GM08714 (cell line): ENCODE data around the gene C1orf53.

Source experiments
- H3K4me3 ChIP-seq: fragments of 200-500 bp; sonication (Bioruptor generic); 2 replicates; pipeline ENCODE4 v1.5.1; 2014; ENCODE audit warnings: mild to moderate bottlenecking, low read length, inconsistent platforms
- ZNF274 ChIP-seq: IDR thresholded peaks from 2 replicates; pipeline ENCODE4 v1.6.1; 2012; ENCODE audit warnings: mild to moderate bottlenecking, low read depth, low read length

Gene C1orf53

DNA sequence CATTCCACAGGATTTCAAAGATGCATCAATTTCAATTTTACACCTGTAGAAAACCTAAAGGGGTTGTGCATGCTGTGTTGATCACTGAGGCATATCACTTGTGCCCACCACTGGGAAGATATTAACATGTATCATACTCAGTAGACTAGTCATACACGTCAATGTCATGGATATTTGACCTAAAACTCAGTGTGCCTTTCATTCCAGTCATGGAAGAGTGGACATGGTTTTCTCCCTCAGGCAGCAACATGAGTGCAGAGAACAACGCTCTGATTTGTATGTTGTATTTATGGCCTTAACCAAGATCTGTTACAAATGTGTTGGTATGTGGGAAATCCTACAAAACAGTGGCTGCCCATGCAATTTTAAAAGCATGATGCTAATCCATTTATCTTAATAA is 6.1 kb upstream of the C1orf53 start:
- TF ChIP-seq ZNF274, result no peak
- H3K4me3 ChIP-seq, result no peak overlapping the region

DNA sequence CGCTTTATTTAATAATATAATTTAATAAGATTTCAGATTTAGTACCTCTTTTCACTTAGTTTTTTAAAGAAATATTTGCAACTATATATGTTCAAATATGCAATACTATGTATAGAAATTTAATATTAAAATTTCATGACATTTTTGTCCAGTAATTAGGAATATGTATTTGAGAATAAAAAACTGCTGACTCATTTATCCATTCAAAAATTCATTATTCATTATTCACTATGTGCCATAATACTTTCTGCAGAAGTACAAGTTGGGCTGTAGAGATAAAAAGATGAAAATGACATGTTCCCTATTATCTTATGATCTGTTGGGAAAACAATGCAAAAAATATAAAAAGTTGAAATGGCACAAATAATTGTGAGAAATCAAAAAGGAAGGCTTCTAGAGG is 3.4 kb upstream of the C1orf53 start:
- H3K4me3 ChIP-seq, result no peak overlapping the region
- TF ChIP-seq ZNF274, result no peak

DNA sequence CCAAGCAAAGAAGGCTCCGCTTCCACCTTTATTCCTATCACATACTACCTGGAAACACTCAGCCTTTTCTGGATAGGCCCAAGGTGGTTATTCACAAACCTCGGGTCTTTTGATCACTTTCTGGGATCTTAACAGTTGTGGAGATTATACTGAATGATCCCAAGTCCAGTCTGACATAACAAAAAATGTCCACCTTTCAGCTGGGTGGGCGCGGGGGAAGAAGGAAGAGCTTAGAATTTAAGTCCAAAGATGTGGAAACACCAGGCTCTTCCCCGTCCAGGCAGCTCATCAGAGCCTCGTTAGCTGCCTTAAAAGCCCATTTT is 338 bp upstream of the C1orf53 start:
- H3K4me3 ChIP-seq, result peak overlapping the region; percentile 67
- TF ChIP-seq ZNF274, result no peak

DNA sequence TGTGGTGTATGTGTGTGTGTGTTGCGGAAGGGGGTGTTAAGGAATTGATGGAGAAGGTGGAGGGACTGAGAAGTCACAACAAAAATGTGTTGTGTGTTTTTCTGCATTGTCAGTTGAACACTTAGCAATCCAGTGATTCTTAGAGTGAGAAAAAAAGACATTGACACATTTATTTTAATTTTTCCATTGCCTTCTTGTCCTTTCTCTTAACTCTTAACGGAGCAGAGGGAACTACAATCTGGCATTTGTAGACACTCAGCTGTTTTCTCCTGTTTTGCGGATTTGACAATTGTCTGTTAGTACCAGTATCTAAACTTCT is 725 bp downstream of the C1orf53 start:
- H3K4me3 ChIP-seq, result peak overlapping the region; percentile 67

GRCh38 chr1:197904126-197904787 is 1.8 kb downstream of the C1orf53 start:
- H3K4me3 ChIP-seq, result no peak overlapping the region
- no peak for TF ChIP-seq ZNF274

More for the DNA sequence above, 725 bp downstream of the C1orf53 start:
- TF ChIP-seq ZNF274, result no peak

DNA sequence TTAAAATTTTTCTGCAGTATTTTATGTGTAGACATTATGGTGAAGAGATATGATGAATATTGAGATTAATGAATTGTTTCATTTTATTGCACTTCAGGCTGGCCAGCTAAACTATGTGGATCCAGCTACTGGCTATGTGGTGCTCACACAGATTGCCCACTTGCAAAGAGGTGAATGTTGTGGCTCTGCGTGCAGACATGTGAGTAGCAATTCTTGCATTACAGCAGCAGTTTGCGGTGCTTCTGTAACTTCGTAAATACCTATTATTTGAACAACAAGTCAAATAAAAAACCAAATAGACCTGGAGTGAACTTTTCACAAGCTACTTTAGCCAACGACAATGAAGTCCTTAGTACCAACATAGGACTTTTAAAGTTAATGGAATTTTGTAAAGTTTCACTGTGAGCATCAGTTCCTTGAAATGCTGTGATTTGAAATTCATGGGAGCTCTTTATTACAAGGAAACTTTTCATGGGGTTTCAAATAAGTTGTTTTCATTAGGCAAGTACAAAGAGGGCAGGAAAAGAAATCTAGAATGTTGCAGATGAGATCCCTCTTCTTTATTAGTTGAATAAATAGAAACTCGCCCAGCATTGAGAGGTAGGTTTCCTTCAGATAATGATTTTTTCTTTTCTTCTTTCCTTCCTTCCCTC is 3.4 kb downstream of the C1orf53 start:
- no peak overlapping the region for H3K4me3 ChIP-seq
- TF ChIP-seq ZNF274, result no peak

GRCh38 chr1:197907846-197908616 is 5.6 kb downstream of the C1orf53 start:
- H3K4me3 ChIP-seq, result no peak overlapping the region
- no peak for TF ChIP-seq ZNF274

DNA sequence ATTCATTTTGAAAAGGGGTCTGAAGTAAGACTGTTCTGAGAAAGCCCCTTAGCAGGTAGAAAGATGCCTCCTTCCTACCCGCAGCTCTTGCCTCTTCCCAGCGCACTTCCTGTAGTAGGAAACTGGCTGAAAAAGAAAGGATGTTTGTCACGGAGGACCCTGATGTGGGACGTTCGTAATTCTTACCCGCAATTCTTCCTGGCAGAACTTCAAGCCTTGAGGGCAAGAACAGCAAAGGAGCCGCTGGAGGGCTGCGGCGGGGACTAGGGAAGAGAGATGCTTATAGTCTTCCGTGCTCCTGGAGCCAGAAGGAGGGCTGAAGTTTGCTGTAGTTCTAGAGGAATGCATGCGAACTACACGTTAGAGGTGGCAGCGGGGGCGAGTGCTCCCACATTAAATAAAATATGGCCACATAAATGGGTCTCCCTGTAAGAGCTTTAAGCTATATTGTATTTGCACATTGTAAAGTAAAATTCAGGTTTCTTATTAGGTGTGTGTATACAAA is 6.3 kb downstream of the C1orf53 start:
- H3K4me3 ChIP-seq, result no peak overlapping the region

DNA sequence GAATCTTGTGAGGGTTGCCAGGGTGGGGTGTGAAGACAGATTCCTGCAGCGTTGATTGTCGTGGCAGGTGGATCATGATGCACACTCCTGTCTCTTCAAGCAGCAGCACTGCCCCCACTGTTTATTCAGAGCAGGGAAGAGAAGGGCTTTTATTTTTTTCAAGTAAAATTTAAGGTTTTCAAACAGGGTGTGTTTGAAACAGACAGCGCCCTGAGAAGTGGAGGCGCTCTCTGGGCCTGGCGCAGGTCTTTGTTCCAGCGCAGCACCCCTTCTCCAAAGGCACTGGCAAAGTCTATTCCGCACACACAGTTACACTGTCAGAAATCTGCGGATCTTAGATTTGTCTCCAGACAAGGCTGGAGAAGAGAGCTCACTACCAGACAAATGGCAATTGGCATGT is 7.0 kb downstream of the C1orf53 start:
- no peak for TF ChIP-seq ZNF274

More for the DNA sequence above, 6.3 kb downstream of the C1orf53 start:
- TF ChIP-seq ZNF274, result no peak

GRCh38 chr1:197910120-197910991 is 7.9 kb downstream of the C1orf53 start:
- no peak overlapping the region for H3K4me3 ChIP-seq
- no peak for TF ChIP-seq ZNF274

More for the DNA sequence above, 7.0 kb downstream of the C1orf53 start:
- H3K4me3 ChIP-seq, result no peak overlapping the region

- no peak overlapping the region for H3K4me3 ChIP-seq
- no peak for TF ChIP-seq ZNF274
These were observed 8.9 kb downstream of the C1orf53 start for GRCh38 chr1:197911111-197911856.

GRCh38 chr1:197911857-197912696 is 9.6 kb downstream of the C1orf53 start:
- no peak overlapping the region for H3K4me3 ChIP-seq
- no peak for TF ChIP-seq ZNF274
